GM12864 (cell line): ENCODE measurements around the gene TBC1D16.

ENCODE experiments used
- DNase-seq: peaks from one replicate; pipeline ENCODE4 v3.0.0-alpha.2; 2011; ENCODE audit warnings: low read depth
- H3K4me3 ChIP-seq: 2 replicates; pipeline ENCODE4 v1.5.1; 2011; ENCODE audit warnings: mild to moderate bottlenecking, low read depth, low read length, control low read depth
- CTCF ChIP-seq: IDR thresholded peaks from 2 replicates; pipeline ENCODE4 v1.5.1; 2011; ENCODE audit warnings: low read depth, mild to moderate bottlenecking, moderate library complexity, low read length, control low read depth, inconsistent platforms; ENCODE audit errors: missing control alignments

The TBC1D16 gene

GRCh38 chr17:79883202-79883601 is 152.5 kb downstream of the TBC1D16 start:
- no peak overlapping the region for H3K4me3 ChIP-seq
- no peak for DNase-seq
- TF ChIP-seq CTCF, result no peak
